Bone marrow (tissue), 2 donors: ENCODE results near the gene TSPEAR.
"Not testable (repeated sequence)": the region's sequence is repeated elsewhere in the genome, so short reads cannot be mapped to it uniquely, and the experiment has no call there.

Source experiments
- DNase-seq, 2 donors: peaks; one replicate each; lab custom pipeline; 2025; lab: John Stamatoyannopoulos, UW

The TSPEAR gene

DNA sequence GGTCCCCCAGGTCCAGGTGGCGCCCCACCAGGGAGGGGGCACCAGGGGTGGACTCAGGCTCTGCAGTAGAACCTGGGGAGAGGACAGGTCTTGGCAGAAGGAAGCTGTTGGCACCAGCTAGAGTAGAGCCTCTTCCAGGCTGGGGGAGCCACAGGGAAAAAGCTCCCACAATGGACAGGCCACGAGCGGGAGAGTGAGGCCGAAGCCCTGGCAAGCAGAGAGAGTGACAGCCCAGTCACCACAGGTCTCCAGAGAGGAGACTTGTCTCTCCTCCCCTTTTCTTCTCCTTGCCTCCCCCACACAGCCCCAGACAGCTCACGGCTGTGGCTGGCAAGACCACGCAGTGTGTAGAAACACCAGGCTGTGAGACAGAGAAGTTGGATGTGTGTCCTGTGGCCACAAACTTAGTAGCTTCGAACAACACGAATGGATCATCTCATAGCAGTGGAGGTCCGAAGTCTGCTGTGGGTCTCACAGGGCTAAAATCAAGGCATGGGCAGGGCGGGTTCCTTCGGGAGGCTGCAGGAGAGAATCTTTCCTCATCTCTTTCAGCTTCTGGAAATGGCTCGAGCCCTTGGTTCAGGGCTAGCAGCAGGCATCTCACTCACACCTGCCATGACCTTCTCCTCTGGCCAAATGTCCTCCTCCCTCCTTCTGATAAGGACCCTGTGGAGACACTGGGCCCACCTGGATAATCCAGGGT lies 60.2 kb downstream of the TSPEAR start:
- no peak for DNase-seq

GRCh38 chr21:44650265-44650972 lies 61.0 kb downstream of the TSPEAR start:
- no peak for DNase-seq

- DNase-seq, result no peak
Measured at GRCh38 chr21:44649521-44650100, 61.8 kb downstream of the TSPEAR start.

DNA sequence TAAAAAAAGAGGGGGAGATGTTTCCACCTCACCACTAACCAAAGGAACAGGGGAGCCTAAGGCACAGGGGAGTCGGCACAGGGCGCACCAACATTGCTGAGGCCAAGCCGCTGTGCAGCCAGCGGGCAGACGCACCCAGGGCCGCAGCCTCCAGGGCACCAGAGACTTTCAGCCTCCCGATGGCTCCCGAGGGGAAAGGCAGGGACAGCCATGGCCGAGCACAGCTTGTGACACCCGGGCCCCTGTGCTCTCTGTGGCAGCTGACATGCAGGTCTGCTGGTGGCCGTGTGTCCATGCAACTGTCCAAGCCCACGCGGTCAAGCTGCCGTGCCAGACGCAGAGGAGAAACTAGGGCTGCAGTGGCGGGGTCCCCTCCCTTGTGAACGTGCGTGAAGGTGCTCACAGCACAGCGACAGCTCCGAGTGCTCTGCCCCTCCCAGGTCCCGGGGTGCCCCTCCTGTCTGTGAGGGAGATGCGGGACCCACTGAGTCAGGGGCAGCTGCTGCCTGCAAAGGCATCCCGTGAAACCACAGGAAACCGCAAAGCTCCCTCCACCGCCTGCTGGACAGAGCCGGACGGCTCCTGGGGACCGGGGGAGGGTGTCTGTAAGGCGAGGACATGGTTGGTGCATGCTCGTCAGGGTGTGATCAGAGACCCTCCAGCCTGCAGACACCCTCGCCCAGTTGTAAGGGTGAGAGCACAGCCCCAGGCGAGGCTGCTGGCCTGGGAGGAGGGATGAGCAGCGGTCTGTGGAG lies 62.6 kb downstream of the TSPEAR start:
- DNase-seq, result no peak

- no peak for DNase-seq
Measured at GRCh38 chr21:44647222-44647552, 64.2 kb downstream of the TSPEAR start.

GRCh38 chr21:44646366-44647221 lies 64.8 kb downstream of the TSPEAR start, which contains the start of gene KRTAP10-11:
Gene KRTAP10-11 (plus strand): TSS chr21:44646414. CDS start chr21:44646459, 45 bp downstream.
- DNase-seq, result not testable (repeated sequence)

DNA sequence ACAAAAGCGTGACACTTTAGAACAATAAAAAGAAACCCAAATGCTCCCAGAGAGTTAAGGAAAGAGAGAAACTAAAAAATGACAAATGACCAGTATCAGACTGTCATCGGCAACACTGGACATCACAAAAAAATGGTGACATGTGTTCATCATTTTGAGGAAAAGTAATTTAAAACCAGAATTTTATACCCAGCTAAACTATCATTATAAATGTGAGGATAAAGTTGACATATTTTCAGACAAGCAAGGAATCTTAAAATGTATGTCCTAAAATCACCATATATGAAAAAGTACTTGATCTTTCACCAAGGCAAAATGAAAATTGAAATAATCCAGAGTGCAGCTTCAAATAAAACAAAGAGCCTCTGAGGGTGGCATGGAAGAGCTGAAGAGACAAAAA lies 66.5 kb downstream of the TSPEAR start:
- no peak for DNase-seq

GRCh38 chr21:44643741-44644310 lies 67.5 kb downstream of the TSPEAR start:
- no peak for DNase-seq

- DNase-seq, result no peak
Measured at GRCh38 chr21:44640761-44641160, 70.6 kb downstream of the TSPEAR start.

DNA sequence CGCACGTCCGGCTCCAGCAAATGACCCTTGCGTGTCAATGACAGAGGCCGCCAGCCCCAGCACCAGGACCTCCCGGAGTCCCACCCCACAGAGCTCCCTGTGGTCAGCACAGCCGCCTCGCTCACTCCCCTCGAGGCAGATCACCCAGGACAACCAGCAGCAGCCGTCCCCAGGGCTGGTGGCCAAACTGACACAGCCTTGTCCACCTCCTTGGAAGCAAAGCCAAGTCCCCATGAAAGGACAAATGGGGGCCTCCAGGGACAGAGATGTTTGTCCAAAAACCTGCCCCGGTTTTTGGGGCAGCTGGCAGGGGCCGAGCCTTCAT lies 72.1 kb downstream of the TSPEAR start:
- no peak for DNase-seq

DNA sequence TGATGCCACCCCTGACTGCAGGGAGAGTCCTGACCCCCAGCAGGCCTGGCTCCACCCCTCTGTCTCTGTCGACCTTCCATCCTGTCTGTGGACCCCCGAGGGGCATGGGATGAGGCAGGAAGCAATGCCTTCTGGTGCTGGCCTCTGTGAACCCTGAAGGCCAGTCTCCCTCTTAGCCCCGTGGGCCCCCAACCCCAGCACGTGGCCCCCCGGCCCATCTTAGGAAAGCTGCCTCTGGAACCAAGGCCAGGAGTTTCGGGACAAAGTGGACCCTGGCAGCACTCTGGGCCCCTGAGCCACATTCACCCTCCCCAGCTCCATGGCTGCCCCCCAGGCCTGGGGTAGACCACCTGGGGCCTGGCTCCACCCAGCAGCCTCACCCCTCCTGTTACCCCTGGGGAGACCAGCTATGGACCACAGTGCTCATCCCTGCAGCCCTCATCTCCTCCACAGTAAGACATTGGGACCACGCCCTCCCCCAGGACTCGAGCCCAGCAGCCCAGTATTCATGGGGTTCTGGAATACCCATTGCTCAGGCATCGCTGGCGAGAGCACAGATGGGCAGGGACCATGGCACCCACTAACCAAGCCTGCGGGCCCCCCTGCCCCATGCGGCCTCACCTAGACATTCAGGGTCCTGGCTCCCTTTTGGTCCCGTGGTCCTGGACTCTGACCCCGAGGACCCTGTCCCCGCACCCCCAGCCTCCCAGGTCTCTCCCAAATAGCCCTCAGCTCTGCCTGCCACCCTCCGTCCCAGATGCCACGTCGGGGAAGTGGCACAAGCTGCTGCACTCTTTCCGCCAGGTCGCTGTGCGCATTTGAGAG lies 72.7 kb downstream of the TSPEAR start:
- not testable (repeated sequence) for DNase-seq

- DNase-seq, result not testable (repeated sequence)
Measured at GRCh38 chr21:44637851-44638348, 73.5 kb downstream of the TSPEAR start.

DNA sequence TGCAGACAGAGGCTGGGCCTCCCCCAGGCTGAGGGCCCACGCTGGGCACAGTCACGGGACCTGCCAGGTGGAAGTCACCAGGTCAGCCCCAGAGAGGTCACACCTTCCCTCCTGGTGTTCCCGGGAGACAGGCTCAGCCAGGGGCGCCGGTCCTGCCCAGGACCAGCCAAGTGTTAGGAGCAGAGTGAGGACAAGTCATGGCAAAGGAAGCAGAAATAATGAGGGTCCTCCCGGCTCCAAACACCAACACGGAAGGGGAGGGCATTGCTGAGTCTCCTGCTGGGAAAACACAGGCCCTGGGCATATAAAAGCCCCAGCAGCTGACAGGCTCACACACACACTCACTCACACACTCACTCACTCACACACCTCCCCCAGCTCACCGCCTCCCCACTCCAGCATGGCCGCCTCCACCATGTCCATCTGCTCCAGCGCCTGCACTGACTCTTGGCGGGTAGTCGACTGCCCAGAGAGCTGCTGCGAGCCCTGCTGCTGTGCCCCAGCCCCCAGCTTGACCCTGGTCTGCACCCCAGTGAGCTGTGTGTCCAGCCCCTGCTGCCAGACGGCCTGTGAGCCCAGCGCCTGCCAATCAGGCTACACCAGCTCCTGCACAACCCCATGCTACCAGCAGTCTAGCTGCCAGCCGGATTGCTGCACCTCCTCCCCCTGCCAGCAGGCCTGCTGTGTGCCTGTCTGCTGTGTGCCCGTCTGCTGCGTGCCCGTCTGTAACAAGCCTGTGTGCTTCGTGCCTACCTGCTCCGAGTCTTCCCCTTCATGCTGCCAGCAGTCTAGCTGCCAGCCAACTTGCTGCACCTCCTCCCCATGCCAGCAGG lies 74.1 kb downstream of the TSPEAR start, which contains the start of gene KRTAP10-10:
Gene KRTAP10-10, plus strand, starts transcription at position 339 of the 833 bp plus-strand sequence. Its CDS starts 62 bp downstream, at position 401.
- DNase-seq, result no peak

GRCh38 chr21:44636209-44637017 lies 75.0 kb downstream of the TSPEAR start:
- no peak for DNase-seq

DNA sequence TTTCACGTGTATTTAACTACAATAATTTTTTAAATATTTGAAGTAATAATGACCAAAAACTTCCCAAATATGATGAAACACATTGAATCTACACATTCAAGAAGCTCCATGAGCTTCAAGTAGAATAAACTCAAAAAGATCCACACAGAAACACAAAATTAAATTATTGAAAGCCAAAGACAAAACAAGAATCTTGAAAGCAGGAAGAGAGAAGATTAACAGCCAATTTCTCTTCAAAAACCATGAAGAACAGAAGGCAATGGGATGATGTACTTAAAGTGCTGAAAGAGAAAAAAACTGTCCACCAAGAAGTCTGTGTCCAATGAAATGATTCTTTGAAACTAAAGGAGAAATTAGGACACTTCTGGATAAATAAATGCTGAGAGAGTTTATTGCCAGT lies 79.3 kb downstream of the TSPEAR start:
- no peak for DNase-seq

- no peak for DNase-seq
Measured at GRCh38 chr21:44630440-44630839, 80.9 kb downstream of the TSPEAR start.

DNA sequence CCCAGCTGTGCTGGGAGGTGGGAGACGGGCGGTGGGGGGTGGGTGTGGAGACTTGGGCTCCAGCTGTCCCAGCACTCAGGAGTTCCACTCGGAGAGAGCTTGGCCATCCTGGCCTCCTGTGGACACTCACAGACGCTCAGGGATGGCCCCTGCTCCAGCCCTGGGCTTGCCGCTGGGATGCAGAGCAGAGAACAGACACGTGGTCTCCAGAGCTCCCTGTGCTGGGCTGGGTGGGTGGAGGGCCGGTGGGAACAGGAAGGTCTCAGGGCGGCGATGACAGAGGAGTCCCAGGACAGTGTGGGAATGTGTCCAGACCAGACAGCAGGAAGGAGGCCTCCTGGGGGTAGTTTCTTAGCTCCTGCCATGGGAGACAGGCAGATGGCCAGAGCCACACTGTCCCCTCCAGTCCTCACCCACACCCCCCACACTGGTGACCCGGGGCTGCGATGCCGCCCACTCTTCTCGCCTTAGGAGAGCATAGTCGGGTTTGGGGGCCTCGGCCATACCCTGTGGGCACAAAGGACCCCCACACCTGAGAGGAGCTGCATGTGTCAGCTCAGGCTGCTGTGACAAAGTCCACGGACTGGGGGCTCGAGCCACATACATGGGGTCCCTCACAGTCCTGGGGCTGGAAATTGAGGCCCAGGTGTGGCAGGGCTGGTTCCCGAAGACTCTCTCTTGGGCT lies 82.5 kb downstream of the TSPEAR start:
- DNase-seq, result no peak

DNA sequence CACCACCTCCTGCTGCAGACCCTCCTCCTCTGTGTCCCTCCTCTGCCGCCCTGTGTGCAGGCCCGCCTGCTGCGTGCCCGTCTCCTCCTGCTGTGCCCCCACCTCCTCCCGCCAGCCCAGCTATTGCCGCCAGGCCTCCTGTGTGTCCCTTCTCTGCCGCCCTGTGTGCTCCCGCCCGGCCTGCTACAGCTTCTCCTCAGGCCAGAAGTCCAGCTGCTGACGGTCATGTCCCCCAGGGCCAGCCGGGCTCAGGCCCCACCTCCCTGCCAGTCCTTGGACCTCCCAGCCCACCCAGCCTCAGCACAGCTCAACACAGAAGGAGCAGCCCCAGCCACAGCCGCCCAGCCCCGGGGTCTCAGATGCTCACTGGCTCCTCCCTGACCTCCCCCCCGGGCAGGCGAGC lies 83.5 kb downstream of the TSPEAR start:
- DNase-seq, result not testable (repeated sequence)
